A673 (cell line): Measurements from ENCODE around the gene EPHA8. TPM values are rescaled to one million over a fixed set of nuclear protein-coding genes. Genes with fewer than 3 reads are reported as not detected.

ENCODE experiments used
- BruUV-seq: library from RNA; stranded (reverse); fragments of 400-500 nt; replicated peaks from 2 replicates; lab custom pipeline; 2021; lab: Mats Ljungman, UMichigan
- CTCF ChIA-PET: fragments of 300-600 bp; sonication (Branson Sonifier 250); formaldehyde crosslinking; loops from one replicate; lab custom pipeline; 2022; ENCODE audit warnings: antibody characterized with exemption; lab: Charles Lee
- POLR2A ChIA-PET: fragments of 300-600 bp; sonication (Branson Sonifier 250); formaldehyde crosslinking; loops from one replicate; lab custom pipeline; 2022; ENCODE audit warnings: antibody characterized with exemption; ENCODE audit not compliant: low non-redundant PET; lab: Charles Lee
- DNase-seq: peaks from one replicate; pipeline ENCODE4 v3.0.0-alpha.2; 2015; ENCODE audit warnings: low spot score
- H3K27ac ChIP-seq: fragments of 200-600 bp; sonication (generic); 2 replicates; pipeline ENCODE4 v1.5.1; 2016; ENCODE audit warnings: mixed run types, low read depth, mild to moderate bottlenecking, mixed read lengths, antibody characterized with exemption, low read length; ENCODE audit not compliant: poor library complexity, severe bottlenecking
- H3K27me3 ChIP-seq: fragments of 200-600 bp; sonication (generic); replicated peaks from 2 replicates; pipeline ENCODE4 v1.6.1; 2017; ENCODE audit warnings: mixed run types, low read depth, mild to moderate bottlenecking, mixed read lengths, antibody characterized with exemption, low read length; ENCODE audit not compliant: insufficient read depth, poor library complexity
- H3K36me3 ChIP-seq: fragments of 200-600 bp; sonication (generic); 2 replicates; pipeline ENCODE4 v1.6.1; 2016; ENCODE audit warnings: mixed run types, mild to moderate bottlenecking, mixed read lengths, antibody characterized with exemption, low read length; ENCODE audit not compliant: insufficient read depth, poor library complexity, severe bottlenecking
- H3K4me1 ChIP-seq: fragments of 200-600 bp; sonication (generic); 2 replicates; pipeline ENCODE4 v1.6.1; 2017; ENCODE audit warnings: mixed run types, mild to moderate bottlenecking, mixed read lengths, antibody characterized with exemption, low read length; ENCODE audit not compliant: insufficient read depth, poor library complexity, severe bottlenecking
- H3K4me3 ChIP-seq: fragments of 200-600 bp; sonication (generic); 2 replicates; pipeline ENCODE4 v1.5.1; 2016; ENCODE audit warnings: low read depth, mixed run types, mild to moderate bottlenecking, mixed read lengths, low read length; ENCODE audit not compliant: poor library complexity, severe bottlenecking
- H3K9me3 ChIP-seq: fragments of 200-600 bp; sonication (generic); 2 replicates; pipeline ENCODE4 v1.6.1; 2016; ENCODE audit warnings: mixed run types, low read depth, mild to moderate bottlenecking, mixed read lengths, antibody characterized with exemption, low read length; ENCODE audit not compliant: poor library complexity, severe bottlenecking
- EZH2 ChIP-seq: fragments of 200-600 bp; sonication (generic); IDR thresholded peaks from 2 replicates; pipeline ENCODE4 v1.6.1; 2017; ENCODE audit warnings: borderline replicate concordance, low read depth, mild to moderate bottlenecking, mixed read lengths, antibody characterized with exemption, low read length; ENCODE audit not compliant: poor library complexity, severe bottlenecking
- intact Hi-C: fragments of 100-400 bp; cut with micrococcal nuclease; formaldehyde crosslinking; loops from one replicate; pipeline ENCODE4 v1.10.0; 2022; ENCODE audit not compliant: unreplicated experiment
- total RNA-seq: library from RNA; stranded (reverse); gene quantifications from 2 replicates; pipeline ENCODE4 v1.2.3, GENCODE V29; 2021
- TF ChIP-seq, protein P1 (sequence below): fragments of 300-800, 200-600 bp; sonication (generic); conservative IDR thresholded peaks from 2 replicates; pipeline ENCODE4 v1.5.1; 2017; ENCODE audit warnings: low read depth, mild to moderate bottlenecking, antibody characterized with exemption, low read length, moderate library complexity, mixed read lengths

Gene EPHA8
- total RNA-seq, 1 experiment from 2014 or later = not detected

DNA sequence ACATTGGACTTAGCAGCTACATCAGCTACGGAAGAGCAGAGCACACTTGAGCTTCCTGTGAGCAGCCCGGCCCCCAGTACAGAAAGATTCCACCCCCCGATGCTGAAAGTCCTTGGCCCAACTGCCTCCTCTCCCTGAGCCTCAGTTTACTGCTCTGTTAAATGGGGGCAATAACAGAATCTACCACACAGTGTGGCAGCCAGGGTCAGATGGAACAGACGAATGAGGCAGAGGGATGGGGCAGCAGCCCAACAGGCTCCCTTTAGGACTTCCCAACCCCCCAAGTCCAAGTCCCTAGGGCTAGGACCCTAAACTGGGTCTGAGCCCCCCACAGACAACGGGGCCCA is 50.3 kb downstream of the EPHA8 start:
- peaks cover 87% of the 10 kb centered on the region for H3K27me3 ChIP-seq
- no peaks in the 10 kb centered on the region for H3K4me1 ChIP-seq
- no peak overlapping the region for H3K4me3 ChIP-seq
- no peaks in the 10 kb centered on the region for H3K36me3 ChIP-seq
- BruUV-seq = no TSS peak
- no peak for DNase-seq
- TF ChIP-seq, protein P1, sequence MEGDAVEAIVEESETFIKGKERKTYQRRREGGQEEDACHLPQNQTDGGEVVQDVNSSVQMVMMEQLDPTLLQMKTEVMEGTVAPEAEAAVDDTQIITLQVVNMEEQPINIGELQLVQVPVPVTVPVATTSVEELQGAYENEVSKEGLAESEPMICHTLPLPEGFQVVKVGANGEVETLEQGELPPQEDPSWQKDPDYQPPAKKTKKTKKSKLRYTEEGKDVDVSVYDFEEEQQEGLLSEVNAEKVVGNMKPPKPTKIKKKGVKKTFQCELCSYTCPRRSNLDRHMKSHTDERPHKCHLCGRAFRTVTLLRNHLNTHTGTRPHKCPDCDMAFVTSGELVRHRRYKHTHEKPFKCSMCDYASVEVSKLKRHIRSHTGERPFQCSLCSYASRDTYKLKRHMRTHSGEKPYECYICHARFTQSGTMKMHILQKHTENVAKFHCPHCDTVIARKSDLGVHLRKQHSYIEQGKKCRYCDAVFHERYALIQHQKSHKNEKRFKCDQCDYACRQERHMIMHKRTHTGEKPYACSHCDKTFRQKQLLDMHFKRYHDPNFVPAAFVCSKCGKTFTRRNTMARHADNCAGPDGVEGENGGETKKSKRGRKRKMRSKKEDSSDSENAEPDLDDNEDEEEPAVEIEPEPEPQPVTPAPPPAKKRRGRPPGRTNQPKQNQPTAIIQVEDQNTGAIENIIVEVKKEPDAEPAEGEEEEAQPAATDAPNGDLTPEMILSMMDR = no peak
- no peak for TF ChIP-seq EZH2
- intact Hi-C loops = no loop called here
- CTCF ChIA-PET = no interaction called here
- H3K9me3 ChIP-seq = no peaks in the 10 kb centered on the region
- no peak overlapping the region for H3K27ac ChIP-seq
- POLR2A ChIA-PET = no interaction called here

- H3K9me3 ChIP-seq = no peaks in the 10 kb centered on the region
- intact Hi-C loops = no loop called here
- no peak overlapping the region for H3K27ac ChIP-seq
- no TSS peak for BruUV-seq
- TF ChIP-seq EZH2 = no peak
- TF ChIP-seq, protein P1 = no peak
- no peaks in the 10 kb centered on the region for H3K36me3 ChIP-seq
- ChIA-PET POLR2A (no interaction called here), CTCF (no interaction called here)
- no peaks in the 10 kb centered on the region for H3K4me1 ChIP-seq
- DNase-seq = no peak
- H3K27me3 ChIP-seq = peaks cover 87% of the 10 kb centered on the region
- no peak overlapping the region for H3K4me3 ChIP-seq
These were observed 50.7 kb downstream of the EPHA8 start for GRCh38 chr1:22613951-22614350.

GRCh38 chr1:22615886-22616285 is 52.6 kb downstream of the EPHA8 start:
- Histone ChIP-seq H3K9me3 (no peaks in the 10 kb centered on the region), H3K27ac (no peak overlapping the region), H3K27me3 (peaks cover 86% of the 10 kb centered on the region), H3K4me1 (no peaks in the 10 kb centered on the region), H3K36me3 (no peaks in the 10 kb centered on the region), H3K4me3 (no peak overlapping the region)
- no peak for TF ChIP-seq EZH2
- TF ChIP-seq, protein P1 = no peak
- BruUV-seq = no TSS peak
- ChIA-PET CTCF (no interaction called here), POLR2A (no interaction called here)
- intact Hi-C loops = no loop called here
- DNase-seq = no peak
